ENCODE data around the gene HES4.
"Not testable (repeated sequence)": the region's sequence is repeated elsewhere in the genome, so short reads cannot be mapped to it uniquely, and the experiment has no call there.

DNA sequence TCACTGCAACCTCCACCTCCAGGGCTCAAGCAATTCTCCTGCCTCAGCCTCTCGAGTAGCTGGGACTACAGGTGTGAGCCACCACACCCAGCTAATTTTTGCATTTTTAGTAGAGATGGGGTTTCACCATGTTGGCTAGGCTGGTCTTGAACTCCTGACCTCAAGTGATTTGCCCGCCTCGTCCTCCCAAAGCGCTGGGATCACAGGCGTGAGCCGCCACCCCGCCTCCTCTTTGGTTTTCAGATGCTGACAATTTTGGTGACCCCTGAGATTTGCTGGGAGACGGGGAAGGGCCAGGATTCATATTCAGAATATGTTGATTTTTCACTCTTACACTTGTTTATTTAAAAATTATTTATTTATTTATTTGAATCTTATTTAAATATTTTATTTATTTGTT lies 10.2 kb upstream of the HES4 start:
- not testable (repeated sequence) for TF ChIP-seq POLR2A, POLR2AphosphoS5, EP300 (IDR thresholded peaks at IDR 0.05)
- TF ChIP-seq, protein P1, sequence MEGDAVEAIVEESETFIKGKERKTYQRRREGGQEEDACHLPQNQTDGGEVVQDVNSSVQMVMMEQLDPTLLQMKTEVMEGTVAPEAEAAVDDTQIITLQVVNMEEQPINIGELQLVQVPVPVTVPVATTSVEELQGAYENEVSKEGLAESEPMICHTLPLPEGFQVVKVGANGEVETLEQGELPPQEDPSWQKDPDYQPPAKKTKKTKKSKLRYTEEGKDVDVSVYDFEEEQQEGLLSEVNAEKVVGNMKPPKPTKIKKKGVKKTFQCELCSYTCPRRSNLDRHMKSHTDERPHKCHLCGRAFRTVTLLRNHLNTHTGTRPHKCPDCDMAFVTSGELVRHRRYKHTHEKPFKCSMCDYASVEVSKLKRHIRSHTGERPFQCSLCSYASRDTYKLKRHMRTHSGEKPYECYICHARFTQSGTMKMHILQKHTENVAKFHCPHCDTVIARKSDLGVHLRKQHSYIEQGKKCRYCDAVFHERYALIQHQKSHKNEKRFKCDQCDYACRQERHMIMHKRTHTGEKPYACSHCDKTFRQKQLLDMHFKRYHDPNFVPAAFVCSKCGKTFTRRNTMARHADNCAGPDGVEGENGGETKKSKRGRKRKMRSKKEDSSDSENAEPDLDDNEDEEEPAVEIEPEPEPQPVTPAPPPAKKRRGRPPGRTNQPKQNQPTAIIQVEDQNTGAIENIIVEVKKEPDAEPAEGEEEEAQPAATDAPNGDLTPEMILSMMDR (IDR thresholded peaks at IDR 0.05), result not testable (repeated sequence)

All from stomach (tissue), 4 donors.